Kidney capillary endothelial cell (primary cell): ENCODE data around the gene RNF220.

Source experiments
- DNase-seq: peaks from one replicate; pipeline ENCODE4 v3.0.0-alpha.2; 2018; ENCODE audit warnings: low spot score

Gene RNF220

DNA sequence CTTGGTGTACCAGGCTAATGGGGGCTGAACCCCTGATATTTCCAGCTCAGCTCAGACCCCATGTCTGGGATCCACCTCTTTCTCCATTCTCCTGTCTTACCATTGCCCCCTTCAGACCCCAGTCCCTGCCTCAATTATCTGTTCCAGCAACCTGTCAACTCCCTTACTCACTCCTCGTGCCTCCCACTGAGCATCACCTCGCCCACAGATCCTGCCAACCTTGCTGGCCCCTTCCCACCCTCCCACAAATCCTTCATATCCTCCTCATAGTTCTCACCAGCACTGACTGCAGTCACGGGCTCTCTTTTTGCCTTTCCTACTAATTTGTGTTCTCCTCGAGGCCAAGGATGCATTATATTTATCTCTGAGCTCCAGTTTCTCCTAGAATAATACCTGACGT, 206.4 kb downstream of the RNF220 start:
- DNase-seq: no peak

DNA sequence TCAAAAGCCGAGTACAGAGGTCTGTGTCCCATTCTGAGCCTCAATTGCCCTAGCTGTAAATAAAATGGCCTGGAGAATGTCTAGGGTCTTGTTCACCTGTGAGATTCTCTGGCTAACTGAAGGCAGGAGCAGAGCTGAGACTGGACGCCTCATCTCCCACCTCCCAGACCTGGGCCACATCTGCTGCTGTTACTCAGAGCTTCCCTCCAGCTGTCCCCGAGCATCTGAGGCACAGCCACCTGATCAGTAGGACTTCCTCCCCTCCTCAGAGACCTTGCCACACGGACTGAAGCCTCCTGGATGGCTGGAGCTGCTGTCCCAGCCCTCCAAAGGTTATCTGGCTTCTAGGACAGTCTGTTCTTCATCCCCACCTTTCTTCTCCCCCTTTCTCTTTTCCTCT, 206.8 kb downstream of the RNF220 start:
- DNase-seq: no peak

DNA sequence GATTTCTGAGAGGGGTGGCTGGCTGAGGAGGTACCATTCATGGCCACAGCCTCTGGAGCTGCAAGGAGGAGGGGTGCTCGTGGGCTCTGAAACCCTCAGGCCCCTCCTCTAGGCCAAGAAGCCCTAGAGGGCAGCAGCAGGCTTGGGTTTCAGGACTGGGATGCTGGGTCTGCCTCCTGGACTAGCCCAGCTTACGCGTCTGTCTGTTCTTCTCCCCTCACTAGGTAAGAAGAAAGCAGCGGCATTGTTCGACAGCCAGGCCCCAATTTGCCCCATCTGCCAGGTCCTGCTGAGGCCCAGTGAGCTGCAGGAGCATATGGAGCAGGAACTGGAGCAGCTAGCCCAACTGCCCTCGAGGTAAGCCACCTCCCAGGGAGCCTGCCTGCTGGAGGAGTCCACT, 208.9 kb downstream of the RNF220 start:
- no peak for DNase-seq

DNA sequence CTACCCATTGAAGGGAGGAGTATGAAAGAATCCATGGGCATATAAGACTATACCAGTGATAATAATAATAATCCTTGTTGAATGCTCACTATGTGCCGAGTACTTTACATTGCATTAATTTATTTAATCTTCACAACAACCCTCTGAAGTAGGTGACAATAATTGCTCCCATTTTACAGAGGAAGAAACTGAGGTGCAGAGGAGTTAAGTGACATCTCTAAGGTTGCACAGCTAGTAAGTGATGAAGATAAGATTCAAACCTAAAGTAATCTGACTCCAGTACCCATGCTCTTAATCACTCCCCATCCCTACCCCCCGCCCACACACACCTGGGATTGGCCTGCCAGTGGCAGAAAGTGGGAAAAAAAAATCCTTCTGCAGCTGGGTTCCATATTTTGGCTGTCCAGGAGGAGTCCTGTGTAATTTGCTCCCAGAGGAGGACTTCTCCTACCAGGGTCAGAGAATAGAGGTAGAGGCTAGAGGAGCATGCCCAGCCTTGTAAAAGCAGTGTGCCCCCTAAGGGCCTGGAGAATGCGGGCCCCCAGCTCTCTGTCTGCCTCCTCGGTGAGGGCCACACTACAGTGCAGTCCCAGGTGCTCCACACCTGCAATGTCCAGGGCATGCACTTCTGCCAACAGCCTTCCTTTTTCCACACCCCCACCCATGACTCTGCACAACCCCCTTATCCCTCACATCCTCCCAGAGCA, 211.4 kb downstream of the RNF220 start:
- DNase-seq: no peak

DNA sequence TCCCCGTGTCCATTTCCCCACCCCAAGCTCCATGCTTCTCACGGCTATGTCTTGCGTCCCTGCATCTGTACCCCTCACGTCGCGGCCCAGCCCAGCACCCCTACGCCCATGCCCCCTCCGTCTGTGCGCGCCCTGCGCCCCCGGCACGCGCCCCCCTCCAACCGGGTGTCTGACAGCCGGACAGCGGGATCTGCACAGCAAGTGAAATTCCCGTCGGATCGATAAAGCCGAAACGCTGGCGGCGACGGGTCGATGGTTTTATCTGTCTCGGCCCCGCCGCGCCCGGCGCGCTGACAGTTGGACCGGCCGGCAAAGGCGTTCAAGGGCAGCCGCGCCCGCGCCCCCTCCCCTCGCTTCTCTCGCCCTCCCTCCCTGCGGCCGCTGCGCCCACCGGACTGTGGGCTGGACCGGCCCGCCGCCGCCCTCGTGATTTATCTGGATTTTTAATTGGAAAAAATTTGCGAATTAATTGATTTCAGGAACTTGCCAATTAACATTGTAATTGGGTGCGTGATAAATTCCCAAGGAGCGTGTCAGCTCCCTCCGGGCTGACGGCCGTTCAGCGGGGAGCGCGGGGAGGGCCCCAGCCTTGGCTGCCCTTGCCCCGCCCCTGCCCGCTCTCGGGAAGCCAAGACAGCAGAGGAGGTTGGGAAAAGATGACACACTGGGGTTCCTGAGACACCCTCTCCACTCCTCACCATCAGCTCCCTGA, 212.1 kb downstream of the RNF220 start:
- no peak for DNase-seq

DNA sequence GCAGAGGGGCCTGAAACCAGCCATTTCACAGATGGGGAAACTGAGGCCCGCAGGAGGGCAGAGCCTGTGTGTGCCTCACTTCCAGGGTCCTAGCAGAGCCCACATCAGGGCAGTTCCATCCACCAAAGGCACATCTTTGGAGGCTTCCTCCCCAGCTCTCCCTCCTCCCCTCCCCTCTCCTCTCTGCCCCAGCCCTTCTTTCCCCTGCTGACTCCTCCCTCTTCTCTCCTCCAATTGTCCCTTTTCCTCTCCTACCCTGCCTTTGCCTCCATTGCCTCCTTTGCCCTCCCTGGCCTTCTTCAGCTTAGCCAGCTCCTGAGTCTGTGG, 212.6 kb downstream of the RNF220 start:
- no peak for DNase-seq

DNA sequence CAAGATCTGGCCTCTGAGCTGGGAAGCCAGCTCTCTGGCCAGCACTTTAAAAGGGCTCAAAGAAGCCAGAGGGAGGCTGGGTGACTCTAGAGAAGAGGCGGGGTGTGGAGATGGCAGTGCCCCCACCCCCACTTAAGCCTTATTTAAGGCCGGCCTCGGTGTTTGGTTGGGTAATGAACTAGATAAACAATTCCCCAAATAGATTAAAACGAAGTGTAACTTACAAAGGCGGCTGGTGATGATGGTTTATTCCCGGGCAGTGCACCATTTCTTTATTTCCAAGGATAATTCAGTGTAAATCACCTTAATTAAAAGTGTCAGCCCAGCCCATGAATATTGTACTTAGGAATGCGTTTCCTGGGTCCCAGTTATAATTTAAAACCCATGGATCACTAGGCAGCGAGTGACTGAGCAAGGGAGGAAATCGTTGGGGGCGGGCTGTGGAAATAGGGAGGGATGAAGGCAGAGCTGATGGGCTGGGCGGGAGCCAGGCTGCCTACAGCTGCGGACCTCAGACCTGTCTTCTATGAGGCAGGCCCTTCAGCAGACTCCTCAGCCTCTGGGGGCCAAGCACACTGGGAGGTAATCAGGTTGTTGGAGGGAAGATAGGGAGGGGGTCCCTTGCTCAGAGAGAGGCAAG, 214.3 kb downstream of the RNF220 start:
- DNase-seq: no peak

DNA sequence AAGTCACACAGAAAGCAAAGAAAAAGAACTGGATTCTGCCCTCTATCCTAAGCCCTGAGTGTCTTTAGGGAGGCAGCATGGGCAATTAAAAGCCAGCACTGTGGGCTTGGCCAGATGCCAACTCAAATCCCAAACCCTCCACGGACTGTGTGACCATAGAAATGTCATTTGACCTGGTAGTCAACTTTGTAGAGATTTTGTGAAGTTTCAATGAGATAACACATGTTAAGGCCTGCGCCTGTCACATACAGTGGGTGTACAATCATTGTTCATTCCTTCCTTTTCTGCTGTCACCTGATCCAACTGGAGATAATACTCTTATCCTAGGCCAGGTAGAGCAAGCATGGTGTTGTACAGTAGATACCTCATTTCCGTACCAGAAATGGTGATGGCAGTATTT, 215.0 kb downstream of the RNF220 start:
- DNase-seq: no peak

DNA sequence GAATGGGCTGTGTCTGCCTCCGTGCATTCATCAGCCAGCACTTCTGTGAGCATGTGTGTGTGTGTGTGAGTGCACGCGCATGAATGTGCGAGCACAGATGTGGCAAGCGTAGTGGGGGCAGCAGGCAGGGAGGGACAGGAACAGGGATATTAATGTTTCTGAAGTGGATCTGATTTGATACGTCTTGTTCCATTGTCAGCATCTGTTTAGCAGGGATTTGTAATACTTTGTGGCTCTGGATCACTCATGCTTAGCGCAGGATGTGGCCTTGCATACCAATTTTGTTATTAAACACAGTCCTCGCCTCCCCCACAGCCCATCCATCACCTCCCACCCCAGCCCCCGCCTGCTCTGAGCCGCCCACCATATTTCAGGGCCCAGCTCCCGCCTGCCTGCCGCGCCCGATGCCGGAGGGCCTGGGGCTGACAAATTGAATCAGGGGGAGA, 216.8 kb downstream of the RNF220 start:
- DNase-seq: no peak

DNA sequence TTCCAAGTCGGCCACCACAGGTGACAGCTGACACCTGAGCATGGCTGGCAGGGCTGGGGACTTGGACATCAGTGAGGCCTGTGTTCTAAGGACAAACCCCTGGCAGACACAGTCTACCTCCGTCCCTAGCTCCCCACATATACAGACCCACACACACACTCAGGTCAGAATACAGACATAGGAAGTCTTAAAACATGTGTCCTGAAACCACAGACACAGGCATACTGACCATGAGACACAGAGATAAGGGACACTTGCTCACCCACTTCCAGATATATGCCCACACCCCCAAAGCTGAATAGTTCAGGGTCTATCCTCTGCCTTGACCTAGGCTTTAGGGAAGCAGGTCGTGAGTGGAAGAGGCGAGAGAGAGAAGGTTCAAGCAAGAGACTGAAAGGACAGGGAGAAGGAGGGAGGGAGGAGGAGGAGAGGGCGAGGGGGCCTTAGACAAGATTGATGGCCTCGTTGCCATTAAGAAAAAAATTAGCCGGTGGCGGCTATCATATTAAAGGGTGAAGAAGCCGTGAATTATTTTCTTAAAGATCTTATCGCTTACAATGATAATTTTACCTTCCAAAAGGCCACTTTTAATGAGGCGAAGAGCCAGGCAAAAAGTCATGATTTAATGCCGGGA, 219.3 kb downstream of the RNF220 start:
- DNase-seq: no peak

DNA sequence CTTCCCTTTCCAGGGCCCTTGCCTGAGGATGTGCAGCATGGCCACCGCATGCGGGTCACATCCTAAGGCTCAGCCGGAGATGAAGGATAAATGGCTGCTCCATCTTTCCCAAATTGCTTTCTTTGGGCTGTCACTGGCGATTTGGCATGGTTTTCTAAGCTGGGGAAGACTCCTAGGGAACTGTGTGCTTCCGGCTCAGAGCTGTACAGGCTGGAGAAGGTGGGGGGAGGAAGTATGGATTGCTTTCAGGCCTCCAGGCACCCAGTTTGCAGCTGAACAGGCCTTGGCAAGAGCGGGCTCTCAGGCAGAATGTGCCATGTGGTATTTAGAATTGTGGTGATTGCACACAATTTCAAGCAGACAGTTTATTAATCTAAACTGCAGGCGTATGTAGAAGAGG, 220.3 kb downstream of the RNF220 start:
- no peak for DNase-seq

DNA sequence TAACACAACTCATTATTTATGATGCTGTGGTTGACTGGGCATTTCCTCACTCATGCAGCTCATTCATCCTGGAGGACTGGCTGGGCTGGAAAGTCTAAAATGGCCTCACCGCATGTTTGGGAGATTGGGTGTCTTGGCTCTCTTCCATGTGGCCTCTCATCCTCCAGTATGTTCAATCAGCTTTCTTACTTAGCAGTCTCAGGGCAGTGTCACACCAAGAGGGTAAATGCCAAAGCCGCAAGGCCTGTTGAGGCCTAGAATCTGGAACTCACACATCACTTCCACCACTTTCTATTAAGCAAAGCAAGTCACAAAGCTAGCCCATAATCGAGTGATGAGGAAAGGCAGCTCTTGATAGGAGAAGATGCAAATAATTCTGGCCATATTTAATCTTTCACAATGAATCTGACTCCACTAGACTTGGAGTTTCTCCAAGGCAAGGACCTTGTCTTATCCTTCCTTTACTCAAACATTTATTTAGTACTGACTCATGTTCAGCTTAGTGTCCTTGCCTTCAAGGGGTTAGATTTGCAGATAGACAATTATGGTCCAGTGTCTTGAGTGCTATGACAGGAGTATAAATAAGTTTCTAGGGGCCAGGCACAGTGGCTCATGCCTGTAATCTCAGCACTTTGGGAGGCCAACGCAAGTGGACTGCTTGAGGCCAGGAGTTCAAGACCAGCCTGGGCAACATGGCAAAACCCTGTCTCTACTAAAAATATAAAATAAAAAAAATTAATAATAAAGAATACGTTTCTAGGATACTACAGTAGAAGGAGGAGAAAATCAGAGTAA, 224.1 kb downstream of the RNF220 start:
- no peak for DNase-seq

DNA sequence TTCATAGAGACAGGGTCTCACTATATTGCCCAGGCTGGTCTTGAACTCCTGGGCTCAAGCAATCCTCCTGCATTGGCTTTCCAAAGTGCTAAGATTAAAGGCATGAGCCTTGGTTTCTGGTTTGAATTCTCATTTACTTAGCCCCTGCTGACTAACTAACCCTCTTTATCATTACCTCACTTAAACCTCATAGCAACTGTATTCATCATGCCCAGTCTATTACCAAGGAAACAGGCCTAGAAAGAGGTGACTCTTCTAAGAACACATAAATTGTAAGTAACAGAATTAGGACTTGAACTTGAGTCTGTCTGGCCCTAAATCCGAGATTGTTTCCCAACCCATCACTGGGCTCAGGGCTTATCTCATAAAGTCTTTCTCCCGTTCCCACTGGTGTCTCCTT, 225.1 kb downstream of the RNF220 start:
- no peak for DNase-seq

DNA sequence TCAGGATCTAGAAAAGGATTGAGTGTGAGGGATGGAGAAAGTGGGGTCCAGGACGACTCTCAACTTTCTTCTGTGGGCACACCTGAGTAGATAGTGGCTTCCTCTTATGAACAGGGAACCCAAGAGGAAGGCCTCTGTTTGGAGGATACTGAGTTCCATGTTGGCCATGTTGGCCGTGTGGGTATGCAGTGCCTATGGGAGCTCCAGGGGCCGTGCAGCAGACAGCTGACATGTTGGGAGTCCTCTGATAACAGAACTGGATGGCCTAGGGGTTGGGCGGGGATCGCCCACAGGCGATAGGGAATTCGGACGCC, 226.2 kb downstream of the RNF220 start:
- DNase-seq: no peak

DNA sequence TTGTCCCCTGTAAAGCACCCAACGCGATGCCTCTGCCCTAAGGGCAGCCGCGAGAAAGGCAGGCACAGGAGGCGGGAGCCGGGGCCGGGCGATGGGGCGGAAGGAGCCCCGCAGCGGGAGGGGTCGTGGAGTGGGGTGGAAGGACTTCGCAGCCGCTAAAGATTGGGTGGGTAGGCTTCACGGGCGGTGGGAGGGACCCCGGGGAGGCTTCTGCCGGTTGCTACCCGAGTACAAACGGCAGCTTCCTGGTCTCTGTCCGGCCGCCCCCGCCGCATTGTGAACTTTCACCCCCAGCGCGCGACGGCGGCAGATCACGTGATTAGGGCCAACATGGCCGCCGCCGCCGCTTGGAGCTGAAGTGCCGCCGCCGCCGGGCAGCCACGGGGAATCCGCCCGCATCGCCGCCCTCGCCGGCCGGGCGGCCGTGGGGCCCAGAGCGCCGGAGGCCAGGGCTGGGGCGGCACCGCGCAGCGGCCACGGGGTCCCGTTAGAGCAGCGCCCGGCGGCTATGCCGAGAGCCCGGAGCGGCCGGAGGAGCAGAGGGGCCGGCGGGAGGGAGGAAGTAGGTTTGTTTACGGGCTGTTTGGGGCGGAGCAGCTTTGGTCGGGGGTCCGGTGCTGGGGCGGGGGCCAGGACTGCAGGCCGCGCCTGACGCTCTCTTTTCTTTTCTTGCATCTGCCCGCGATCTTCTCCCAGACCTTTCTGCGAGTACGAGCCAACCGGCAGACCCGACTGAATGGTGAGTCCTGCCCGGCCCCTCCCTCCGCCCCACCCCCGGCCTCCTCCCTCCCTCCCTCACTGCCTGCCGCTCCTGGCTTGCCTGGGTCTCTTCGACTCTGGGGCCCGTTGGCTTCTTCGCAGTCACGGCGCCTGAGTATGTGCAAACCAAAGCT, 226.8 kb downstream of the RNF220 start:
- peak; percentile 62 for DNase-seq

DNA sequence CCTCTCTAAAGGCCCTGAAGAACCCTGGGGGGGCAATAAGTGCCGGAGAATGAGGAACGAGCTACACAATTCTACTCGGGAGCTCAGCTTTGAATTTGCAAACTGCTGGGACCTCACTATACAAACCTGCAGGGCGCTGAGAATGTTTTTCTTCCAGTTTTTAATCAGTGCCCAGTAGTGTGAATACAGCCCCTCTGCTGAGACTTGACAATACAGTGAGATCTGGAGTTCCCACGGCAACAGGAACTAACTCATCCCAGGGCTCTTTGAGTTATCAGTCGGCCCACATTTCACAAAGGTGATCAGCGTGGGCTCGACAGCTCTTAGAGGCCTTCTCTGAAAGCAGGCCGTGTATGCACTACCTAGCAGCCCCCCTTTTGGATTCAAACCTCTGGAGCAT, 227.5 kb downstream of the RNF220 start:
- peak; percentile 21 for DNase-seq

DNA sequence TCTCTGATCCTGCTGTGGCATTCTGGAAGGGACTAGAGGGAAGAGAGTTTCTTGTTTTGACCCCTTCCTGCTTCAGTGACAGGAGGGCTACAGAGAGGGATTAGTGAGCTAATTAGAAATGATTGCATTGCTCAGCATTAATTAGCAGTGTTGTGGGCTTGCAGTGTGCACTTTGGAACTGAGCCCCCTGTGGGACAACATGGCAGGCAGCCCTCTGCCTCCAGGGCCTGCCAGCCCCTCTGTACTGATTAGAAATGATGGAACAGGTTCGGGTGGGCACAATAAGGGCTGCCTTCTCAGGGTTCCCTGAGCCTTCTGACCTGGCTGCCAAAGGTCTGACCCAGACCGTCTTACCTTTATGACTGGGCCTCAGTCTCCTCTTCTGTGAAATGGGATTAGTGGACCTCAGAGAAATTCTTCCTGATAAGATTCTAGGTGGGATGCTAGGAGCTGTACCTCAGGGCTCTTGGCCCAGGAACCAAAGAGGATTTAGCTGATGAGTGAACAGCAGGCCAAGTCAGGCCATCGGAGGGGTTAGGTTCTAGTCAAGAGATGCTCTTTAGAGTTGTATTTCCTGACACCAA, 229.6 kb downstream of the RNF220 start:
- no peak for DNase-seq

DNA sequence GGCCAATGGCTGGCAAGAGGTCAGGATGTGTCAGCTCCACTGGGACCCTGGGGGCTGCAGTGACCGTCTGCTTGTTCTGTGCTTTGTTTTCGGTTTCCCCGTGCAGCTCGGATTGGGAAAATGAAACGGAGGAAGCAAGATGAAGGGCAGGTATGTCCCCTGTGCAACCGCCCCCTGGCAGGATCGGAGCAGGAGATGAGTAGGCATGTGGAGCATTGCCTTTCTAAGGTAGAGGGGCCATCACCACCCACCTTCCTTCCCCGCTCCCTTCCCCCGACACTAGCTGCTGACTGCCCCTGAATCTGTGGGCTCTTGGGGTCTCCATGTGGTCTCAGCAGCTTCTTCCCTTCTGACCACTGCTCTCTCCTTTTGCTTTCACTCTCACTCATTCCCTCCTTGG, 230.4 kb downstream of the RNF220 start:
- no peak for DNase-seq

DNA sequence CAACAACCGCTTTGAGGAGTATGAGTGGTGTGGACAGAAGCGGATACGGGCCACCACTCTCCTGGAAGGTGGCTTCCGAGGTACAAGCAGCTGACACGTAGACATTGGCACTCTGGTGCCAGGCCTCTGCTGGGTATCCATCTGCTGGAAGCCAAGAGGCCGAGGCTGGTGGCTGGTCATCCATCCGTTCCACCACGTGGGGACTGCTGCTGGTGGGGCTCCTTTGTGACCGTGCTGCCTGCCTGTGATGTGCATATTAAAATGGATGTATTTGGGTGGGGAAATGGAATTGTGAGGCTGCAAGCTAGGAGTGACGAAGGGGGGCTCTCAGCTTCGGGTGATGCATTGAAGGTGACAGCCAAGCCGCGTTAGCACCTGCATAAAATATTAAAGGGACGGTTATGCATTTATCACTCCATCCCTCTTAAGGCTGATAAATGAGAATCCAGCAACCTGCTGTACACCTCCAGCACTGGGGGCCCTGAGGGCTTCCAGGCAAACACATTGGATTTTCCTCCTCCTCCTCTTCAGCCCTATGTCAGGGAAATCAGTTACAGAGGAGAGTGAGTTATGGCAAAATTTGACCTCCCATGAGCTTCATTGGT, 231.1 kb downstream of the RNF220 start:
- no peak for DNase-seq
